Superior temporal gyrus (tissue), 1 donor: ENCODE results near the gene PI16.
A peak's percentile ranks its signal among the peaks of the same experiment; 100 is the strongest.
"Not testable (repeated sequence)": the region's sequence is repeated elsewhere in the genome, so short reads cannot be mapped to it uniquely, and the experiment has no call there.

Experiments used
- DNase-seq: peaks from one replicate; pipeline ENCODE4 v3.0.0-alpha.2; 2016; ENCODE audit errors: extremely low spot score

PI16 gene

DNA sequence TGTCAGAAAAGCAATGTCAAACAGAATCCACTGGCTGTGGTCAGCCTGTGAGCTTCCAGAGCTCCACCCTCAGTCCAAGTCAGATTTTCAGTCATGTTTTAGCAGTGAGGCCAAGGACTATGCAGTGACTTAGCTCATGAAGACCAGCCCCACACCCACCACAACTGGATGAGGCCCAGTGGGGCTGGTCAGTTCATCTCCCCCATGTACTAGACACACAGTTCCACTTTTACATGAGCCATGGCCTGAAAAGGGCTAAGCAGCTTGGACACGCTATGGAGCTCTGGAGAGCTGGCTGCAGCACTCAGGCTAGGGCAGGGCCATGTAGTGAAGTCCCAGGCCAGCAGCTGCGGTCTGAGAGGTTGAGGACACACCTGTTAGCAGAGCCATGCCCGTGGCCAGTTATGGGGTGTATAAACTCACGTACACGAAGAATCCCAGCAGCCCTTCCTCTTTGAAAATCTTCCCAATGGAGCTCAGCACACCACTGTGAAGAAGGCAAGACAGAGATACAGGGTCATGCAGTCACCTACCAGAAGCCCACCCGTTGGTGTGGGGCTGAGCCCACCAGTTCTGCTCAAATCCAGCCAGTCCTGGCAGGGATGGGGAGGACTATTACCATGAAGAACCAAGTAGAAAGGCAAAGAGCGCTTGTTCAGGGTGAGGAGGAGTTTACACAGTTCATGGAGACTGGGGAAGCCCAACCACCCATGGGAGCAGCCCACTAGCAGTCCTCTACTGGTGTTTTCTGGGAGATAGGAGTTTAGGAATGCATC, 20.9 kb downstream of the PI16 start:
- no peak for DNase-seq

DNA sequence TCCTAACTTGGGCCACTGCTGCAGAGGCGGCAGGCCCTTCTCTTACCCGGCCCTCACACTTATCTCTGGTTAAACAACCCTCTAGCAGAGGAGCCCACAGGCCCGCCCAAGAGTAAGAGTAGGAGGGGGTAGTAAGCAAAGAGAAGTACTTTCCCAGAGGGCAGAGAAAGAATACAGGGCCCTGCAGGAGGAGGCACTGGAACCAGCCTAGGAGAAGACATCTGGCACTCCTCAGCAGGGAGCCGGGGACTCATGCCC, 21.4 kb downstream of the PI16 start:
- no peak for DNase-seq

DNA sequence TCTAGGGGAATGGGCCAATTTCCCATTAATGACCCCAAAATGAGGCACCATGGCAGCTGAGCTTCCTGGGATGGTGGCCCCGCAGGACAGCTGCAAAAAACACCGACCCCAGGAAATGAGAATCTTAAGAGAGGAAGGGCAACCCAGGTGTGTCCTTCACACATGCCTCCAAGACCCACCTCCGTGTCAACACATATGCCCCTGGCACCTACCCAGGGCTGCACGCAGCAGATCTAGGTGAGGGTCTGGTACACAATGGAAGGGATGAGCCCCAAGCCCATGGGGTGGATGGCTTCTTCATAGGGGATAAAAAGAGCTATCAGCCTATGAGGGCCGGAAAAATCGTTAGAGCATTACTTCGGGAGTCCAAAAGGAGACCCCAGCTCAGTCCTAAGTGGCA, 22.0 kb downstream of the PI16 start:
- DNase-seq, result no peak

DNA sequence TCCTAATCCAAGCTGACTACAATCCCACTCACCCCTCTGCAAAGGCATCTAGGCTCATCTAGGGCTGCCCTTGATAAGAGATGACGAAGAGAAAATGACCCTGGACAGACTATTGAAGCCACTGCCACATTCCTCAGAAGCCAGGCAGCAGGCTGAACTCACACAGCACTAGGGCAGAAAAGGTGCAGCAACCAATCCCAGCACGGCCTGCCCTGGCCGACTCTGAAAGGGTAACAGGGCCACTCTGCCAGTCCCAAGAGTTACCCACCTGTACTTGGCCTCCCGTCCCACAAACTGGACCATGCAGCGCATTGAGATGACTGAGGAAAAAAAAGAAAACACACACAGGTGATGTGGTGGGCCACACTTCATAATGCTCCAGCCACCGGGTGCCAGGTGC, 22.4 kb downstream of the PI16 start:
- no peak for DNase-seq

DNA sequence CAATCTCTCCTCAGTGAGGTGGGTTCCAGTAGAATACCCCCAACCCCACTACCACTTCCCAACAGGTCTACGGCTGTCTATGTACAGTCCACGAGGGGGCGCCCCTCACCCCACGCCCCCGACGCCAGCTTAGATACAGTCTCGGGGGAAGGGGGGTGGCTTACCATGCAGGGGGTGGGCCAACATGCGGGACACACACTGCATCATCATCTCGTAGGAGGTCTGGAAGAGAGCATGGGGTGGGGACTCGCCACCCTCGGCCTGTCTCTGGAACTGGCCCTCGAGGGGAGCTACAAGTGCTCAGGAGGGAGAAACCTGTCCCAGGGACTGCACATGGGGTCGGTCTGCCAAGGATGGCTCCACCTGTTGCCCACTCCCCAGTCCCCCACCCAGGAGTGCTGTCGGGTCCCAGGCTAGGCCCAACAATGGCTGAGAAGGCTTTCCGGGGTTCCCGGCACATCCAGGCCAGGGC, 23.0 kb downstream of the PI16 start:
- no peak for DNase-seq

DNA sequence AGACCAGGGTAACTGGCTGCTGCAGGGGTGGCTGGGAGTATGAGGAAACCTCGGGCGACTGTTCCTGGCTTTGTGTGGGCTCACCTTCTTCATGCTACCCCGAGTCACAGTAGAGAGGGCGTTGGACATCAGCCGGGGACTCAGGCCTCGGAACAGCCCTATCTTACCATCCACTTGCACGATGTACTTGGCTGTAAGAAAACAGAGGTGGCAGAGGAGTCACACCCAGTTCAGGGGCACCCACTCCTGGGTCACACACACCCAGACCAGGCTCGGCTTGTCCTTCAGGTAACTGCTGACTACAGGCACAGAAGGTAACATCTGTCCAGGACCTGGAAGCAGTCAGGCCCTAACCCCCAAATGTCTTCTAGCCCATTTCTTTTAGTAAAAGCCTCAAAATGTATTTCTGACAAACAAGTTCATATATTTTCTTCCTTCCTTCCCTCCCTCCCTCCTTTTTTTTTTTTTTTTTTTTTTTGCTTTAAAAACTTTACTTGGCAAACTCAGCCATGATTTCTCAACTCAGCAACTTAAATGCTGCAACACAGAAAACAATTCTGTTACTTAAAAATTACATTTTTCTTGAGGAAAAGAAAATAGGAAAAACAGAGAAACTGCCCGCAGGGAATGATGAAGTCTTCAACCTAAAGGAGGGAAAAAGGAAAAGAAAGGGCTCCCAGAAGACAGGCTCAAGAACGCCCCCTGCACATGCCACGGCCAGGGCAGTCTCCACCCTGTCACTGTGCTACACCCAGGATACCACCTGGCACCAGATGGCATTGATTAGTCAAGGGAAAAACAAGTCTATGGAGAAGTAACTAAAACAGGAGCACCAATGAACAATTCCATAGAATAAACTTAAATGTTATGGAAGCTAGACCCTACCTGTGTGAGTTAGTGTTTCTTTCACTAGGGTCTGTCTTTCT, 24.1 kb downstream of the PI16 start:
- no peak for DNase-seq

DNA sequence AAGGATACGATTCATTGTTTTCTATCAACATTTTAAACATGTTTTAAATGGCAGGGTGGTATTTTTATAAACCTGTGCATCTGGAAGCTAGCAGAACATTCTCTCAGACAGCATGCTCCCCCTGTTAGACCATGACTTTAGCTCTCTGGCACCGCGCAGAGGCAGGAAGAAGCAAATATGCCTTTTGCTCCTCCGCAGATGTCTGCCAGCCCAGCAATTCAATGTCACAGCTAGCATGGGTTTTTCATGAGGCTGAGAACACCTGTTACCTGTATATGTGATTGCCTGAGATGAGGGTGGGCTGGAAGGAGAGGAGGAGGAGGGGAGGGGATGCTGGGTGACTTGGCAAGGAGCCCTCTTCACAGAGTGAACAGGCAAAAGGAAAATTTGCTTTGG, 24.8 kb downstream of the PI16 start:
- DNase-seq, result peak; percentile 90

DNA sequence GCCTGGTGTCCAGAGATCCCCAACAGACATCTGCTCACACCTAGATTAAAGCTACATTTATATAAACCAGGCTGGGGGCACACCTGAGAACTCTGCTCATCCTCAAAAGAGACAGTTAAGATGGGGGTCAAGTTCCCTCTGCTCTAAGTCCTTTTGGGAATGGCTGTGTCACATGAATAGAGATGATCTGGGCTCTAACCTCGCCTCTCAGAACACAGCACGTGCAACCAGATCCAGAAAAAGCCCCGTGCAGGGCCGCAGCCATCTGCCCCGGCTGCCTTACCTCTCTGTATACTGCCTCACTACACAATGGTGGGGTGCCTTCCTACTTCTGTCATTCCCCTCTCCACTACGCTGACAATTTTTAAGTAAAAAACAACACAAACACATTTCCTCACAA, 25.6 kb downstream of the PI16 start:
- DNase-seq, result no peak

DNA sequence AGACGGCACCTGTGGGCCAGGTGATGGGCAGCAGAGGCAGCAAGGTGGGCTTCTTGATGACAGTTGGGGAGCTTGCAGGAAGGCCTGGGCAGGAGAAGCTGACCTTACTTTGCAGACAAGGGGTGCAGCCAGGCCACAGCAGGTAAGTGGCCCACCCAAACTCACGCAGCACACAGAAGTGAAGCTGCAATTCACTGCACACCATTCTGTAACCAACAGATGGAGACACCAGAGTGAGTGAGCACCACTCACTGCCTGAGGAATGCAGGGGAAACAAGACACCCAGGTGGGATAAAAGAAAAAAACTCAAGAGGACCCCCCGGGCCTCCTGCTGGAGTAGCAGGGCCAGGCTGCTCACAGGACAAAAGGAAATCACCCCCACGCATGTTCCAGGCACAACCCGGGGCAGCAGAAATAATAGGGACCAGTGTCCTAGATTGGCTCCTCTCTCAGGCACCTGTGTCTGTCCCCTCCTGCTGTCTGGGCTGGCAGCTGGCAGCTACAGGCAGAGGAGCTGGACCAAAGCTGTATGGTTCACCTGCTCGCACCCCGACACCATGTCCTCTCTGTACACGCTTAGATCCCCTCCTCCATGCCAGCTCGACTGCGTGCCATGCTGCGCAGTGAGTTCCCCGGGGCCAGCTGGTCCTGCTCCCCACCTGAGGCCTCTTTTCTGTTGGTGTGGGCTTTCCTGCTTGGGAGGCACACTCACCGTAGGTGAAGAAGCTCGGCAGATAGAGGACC, 26.5 kb downstream of the PI16 start:
- no peak for DNase-seq

DNA sequence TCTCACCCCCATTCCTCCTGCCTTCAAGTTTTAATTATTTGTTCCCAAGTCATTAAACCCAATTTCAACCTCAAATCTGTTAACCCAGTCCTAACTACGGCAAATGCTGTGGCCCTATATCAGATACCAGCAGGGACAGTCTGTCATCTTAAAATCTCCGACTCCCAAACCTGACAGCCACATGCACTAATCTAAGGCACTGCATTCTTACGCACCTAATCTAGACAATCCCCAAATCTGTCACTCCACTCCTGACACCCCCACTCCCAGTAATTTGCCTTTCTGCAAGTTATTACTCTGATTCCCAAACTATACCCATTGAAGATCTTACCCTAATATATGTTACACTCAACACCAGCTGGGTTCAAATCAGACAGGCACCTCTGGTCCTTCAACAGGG, 29.0 kb downstream of the PI16 start:
- no peak for DNase-seq

DNA sequence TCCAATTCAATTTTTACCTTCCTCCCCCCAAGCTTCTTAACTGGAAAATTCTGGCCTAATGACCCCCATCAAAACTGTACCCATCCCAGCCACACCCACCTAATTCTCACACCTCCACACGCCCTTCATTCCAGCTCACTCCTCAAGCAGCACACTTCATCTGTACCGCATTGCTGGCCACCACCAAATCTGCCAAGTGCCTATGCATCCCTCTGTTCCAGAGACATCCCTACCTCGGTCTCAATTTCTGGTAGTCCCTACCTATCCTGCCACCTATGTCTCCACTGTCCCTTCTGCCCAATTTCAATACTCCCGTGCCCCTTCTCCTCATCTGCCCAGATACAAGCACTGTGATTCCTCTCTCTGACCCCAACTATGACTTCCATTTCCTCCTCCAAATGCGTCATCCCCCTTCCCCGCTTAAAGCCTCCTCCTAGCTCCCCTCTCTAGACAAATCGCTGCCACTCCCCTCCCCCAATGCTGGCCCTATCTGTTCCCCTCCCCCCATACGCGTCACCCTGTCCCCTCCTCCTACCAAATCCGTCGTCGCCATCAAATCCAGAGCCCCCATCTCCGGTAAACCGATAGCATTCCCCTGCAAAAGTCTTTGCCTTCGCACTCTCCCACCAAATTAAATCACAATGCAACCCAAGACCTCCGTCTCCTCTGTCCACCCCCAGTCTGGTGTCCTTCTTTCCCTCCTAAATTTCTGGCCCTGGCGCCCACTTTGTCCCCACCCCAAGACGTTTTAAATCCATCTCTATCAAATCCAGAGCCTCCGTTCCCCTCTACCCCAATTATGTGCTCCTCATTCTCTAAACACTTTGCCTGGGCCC, 30.3 kb downstream of the PI16 start:
- DNase-seq, result no peak

DNA sequence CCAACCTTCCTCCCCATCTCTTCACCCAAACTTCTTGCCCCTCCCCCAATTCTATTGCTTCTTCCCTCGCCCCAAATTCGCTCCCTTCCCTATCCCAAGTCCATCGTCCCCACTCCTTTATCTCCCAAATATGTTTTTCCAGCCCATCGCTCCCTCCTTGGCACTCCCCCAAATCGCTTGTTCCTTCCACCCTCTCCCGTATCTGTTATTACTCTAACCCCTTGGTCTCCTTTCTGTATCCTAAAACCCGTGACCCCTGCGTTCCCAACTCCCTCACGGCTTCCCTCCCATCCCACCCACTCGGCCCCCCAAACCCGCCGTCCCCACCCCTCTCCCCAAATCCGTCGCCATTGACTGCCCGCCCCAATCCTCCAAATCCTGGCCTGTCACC, 30.9 kb downstream of the PI16 start:
- no peak for DNase-seq

DNA sequence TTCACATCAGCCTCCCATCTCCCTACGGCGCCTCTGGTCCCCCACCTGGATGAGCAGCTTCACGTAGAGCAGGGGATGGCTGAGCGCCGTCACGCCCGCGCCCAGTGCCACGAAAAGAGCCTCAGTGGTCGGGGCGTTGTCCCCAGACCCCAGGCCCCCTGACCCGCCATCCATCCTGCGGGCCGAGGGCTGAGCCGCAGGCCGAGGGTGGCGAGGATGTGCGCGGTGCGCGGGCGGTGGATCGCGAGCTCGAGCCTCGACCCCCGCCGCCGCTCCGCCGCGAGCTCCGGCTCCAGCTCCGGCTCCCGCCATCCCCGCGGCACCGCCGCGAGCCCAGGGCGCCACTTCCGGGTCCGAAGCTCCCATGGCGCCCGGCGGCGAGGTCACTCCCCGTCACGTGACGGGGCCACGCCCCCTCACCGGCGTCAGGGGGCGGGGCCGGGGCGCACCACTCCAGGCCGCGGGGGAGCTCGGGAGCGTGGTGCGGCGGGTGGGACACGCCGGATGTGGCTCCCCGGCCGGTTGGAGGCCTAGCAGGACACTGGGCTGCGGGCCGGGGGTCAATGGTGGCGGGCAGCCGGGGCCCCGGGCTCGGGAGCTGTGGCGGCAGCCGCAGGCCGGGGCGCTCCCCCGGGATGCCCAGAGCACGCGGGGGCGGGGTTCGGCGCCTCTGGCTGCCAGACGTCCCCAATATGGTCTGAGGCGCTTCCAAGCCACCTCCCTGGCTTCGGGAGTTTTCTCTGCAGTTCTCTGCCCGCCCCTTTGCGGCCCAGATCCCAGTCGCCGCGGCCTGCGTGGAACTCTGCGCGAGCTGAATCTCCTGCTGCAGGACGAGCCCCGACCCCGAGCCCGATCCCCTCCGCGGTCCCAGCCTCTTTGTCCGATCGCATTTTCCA, 31.5 kb downstream of the PI16 start, which contains the start of gene MTCH1:
Gene MTCH1, minus strand, starts transcription at position 389 of the 896 bp plus-strand sequence. Its CDS starts 23 bp downstream, at position 366.
- DNase-seq, result peak; percentile 94

DNA sequence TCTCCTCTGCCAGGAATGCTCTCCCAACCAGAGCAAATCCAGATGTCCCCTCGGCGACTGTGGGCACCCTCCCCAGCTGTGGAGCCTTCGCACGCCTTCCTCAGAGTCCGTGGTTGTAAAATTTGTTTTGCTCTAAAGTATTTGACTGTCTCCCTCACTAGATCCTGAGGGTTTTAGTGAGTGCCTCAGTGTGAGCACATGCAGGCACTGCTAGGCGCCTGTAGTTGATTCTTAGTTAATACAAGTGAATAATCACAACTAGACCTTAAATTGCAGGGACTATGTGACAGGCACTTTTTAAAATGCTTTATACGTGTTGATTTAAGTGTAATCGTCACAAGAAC, 32.1 kb downstream of the PI16 start:
- no peak for DNase-seq

DNA sequence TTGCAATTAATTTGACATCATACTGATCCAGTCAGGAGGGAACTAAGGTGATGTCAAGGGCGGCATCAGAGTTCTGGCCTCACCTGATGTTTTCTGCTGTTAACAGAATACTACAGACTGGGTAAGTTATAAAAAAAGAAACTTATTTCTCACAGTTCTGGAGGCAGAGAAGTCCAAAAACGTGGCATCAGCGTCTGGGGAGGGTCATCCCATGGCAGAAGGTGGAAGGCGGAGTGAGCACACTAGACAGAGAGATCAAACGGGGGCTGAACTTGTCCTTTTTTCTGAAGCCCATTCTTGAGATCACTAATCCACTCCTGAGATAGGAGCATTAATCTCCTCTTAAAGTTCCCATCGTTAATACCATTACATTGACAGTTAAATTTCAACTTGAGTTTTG, 34.7 kb downstream of the PI16 start:
- no peak for DNase-seq

DNA sequence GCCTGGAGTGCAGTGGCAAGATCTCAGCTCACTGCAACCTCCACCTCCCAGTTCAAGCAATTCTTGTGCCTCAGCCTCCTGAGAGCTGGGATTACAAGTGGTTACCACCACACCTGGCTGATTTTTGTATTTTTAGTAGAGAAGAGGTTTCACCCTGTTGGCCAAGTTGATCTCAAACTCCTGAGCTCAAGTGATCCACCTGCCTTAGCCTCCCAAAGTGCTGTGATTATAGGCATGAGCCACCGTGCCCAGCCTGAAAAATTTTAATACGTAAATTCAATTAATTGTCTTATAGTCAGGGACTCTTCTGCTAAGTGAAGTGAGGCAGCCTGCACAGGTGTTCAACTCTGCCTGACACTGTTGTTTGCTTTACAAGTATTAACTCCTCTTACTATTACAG, 35.9 kb downstream of the PI16 start:
- not testable (repeated sequence) for DNase-seq

DNA sequence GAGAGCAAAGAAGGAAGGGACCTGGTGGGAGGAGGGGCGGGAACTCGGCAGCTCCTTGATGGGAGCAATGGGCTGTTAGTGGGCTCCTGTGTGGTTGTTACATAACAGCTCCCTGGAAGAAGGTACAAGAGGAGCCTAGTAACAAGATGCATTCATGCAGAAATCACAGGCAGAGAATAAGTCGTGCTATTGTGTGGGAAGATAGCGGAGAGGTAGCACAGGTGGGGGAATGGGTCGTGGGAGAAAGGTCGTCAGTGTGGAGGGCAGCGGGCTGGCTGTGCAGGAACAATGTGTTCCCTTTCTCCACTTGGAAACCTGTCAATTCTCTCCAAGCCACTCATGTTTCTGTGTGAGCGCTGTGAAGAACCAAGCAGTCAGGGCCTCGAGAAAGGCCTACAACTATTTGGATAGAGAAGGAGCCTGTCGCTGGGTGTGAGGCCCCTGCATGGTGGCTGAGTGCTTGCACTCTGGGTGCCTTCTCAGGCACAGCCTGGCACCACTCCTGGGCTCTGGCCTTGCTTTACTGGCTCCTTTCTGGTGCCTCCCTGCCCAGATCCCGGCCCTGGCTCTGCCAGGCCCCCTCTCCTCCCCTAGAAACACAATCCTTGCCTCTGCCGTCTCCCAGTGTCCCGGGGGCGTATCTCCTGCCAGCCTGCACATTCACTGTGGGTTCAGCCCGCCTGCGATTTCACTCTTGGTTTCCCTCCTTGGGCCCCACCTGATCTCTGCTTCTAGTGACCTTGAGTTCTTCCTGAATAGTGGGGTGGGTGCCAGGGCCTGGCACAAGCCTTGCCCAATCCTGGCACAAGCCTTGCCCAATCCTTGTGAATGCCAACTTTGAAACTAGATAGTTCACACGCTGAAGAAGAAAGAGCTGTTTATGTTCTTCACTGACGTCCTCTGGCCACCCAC, 43.5 kb downstream of the PI16 start:
- DNase-seq, result peak; percentile 43

DNA sequence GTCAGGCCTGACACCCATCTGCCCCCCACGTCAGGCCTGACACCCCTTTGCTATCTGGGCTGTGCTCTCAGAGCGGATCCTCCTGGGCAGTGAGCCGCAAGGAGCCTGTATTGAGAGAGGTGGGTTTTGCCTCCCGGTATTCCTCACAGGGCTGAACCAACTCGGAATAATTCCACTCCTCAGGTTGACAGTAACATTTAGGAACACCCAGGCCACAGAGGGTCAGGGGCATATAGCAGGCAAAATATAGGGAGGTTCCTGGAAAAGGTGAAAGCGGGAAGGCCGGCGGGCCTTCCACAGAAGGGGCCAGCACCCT, 44.1 kb downstream of the PI16 start:
- no peak for DNase-seq

DNA sequence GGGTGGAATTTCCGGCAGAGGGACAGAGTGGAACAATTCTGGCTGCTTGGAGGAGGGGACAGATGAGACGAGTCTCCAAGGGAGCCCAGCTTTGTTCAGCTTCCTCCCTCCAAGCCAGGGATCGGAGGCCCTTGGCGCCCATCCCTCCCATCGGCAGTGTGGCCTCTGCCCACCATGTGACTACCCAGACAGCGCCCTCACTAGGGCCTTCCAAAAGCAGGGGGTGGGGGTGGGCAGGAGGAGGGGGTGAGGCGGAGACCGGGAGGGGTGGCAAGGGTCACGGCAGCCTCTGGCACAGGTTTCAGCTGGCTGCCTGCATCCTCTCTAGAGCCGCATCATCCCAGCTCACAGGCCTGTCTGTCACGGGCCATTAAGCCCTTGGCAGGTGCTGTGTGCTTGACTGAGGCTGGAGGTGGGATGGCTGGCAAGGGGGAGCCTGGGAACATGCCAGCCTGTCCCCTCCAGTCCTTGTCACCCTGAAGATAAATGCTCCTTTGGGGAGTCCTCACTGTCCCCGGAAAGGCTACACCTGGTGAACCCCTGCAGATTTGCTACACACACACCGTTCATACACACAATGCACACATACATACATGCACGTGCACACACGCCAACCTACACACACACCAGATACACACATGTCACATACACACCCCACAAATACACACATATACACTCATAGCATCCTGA, 44.7 kb downstream of the PI16 start:
- DNase-seq, result no peak
